Mesothelial cell of epicardium (in vitro differentiated cells): Measurements from ENCODE around the gene HES4. TPM values are rescaled to one million over a fixed set of nuclear protein-coding genes. Genes with fewer than 3 reads are reported as not detected.

ENCODE experiments used
- DNase-seq, 2 experiments: peaks; one replicate each; pipeline ENCODE4 v3.0.0; 2021; ENCODE audit warnings: low spot score in 2 of 2; ENCODE audit not compliant: unreplicated experiment in 2 of 2
- H3K27ac Mint-ChIP-seq: 2 replicates; pipeline ENCODE4 v1.8.0; 2021; ENCODE audit warnings: mixed read lengths
- H3K27me3 Mint-ChIP-seq: 2 replicates; pipeline ENCODE4 v1.8.0; 2021; ENCODE audit warnings: low read depth, mixed read lengths
- H3K36me3 Mint-ChIP-seq: 2 replicates; pipeline ENCODE4 v1.8.0; 2021; ENCODE audit warnings: mixed read lengths
- H3K4me1 Mint-ChIP-seq: 2 replicates; pipeline ENCODE4 v1.8.0; 2021; ENCODE audit warnings: mixed read lengths
- H3K4me3 Mint-ChIP-seq: 2 replicates; pipeline ENCODE4 v1.8.0; 2021; ENCODE audit warnings: mild to moderate bottlenecking, moderate library complexity, mixed read lengths
- H3K9me3 Mint-ChIP-seq: 2 replicates; pipeline ENCODE4 v1.8.0; 2021; ENCODE audit warnings: mixed read lengths
- total RNA-seq: library from RNA; stranded (reverse); gene quantifications from 3 replicates; pipeline ENCODE4 v1.2.1, GENCODE V29; 2021
- TF ChIP-seq, protein P1 (sequence below): fragments of 200-600 bp; sonication (generic); IDR thresholded peaks from one replicate; pipeline ENCODE4 v1.5.0; 2021; ENCODE audit warnings: antibody characterized with exemption; ENCODE audit not compliant: unreplicated experiment

HES4 gene
- total RNA-seq, 1 donor from 2014 or later: 92.0 TPM

GRCh38 chr1:950268-950667, 49.6 kb downstream of the HES4 start:
- no peak overlapping the region for H3K27ac Mint-ChIP-seq
- TF ChIP-seq, protein P1, sequence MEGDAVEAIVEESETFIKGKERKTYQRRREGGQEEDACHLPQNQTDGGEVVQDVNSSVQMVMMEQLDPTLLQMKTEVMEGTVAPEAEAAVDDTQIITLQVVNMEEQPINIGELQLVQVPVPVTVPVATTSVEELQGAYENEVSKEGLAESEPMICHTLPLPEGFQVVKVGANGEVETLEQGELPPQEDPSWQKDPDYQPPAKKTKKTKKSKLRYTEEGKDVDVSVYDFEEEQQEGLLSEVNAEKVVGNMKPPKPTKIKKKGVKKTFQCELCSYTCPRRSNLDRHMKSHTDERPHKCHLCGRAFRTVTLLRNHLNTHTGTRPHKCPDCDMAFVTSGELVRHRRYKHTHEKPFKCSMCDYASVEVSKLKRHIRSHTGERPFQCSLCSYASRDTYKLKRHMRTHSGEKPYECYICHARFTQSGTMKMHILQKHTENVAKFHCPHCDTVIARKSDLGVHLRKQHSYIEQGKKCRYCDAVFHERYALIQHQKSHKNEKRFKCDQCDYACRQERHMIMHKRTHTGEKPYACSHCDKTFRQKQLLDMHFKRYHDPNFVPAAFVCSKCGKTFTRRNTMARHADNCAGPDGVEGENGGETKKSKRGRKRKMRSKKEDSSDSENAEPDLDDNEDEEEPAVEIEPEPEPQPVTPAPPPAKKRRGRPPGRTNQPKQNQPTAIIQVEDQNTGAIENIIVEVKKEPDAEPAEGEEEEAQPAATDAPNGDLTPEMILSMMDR: no peak
- peaks cover 5% of the 10 kb centered on the region for H3K4me1 Mint-ChIP-seq
- no peak overlapping the region for H3K4me3 Mint-ChIP-seq
- H3K36me3 Mint-ChIP-seq: peaks cover 54% of the 10 kb centered on the region
- no peaks in the 10 kb centered on the region for H3K27me3 Mint-ChIP-seq
- DNase-seq: no peak
- H3K9me3 Mint-ChIP-seq: no peaks in the 10 kb centered on the region

Other genes starting within 250 kb of the HES4 start
- gene SAMD11, start 76.2 kb downstream of the HES4 start, total RNA-seq: 303 to 325 TPM (median 313 TPM) in 3 replicates
- 69.3 to 73.1 TPM (median 69.8 TPM) in 3 replicates for gene NOC2L, start 40.8 kb downstream of the HES4 start, total RNA-seq
- 44.7 to 49.8 TPM (median 47.0 TPM) in 3 replicates for gene KLHL17, start 39.5 kb downstream of the HES4 start, total RNA-seq
- gene PLEKHN1, start 33.6 kb downstream of the HES4 start, total RNA-seq: 33.6 to 36.0 TPM (median 34.4 TPM) in 3 replicates
- 1.6 to 2.8 TPM (median 2.7 TPM) in 3 replicates for gene PERM1, start 18.0 kb downstream of the HES4 start, total RNA-seq
- 112 to 139 TPM (median 123 TPM) in 3 replicates for gene ISG15, start 13.4 kb upstream of the HES4 start, total RNA-seq
- gene AGRN, start 20.0 kb upstream of the HES4 start, total RNA-seq: 502 to 532 TPM (median 514 TPM) in 3 replicates
- 0.27 to 0.57 TPM (median 0.40 TPM) in 3 replicates for gene RNF223, start 74.2 kb upstream of the HES4 start, total RNA-seq
- 28.4 to 32.8 TPM (median 31.8 TPM) in 3 replicates for gene C1orf159, start 116.0 kb upstream of the HES4 start, total RNA-seq
- gene TTLL10, start 173.8 kb upstream of the HES4 start, total RNA-seq: 0.32 to 0.47 TPM in 2 of 3 replicates, not detected in the other
- gene TNFRSF18, start 206.5 kb upstream of the HES4 start, total RNA-seq: 0.51 to 1.2 TPM (median 0.93 TPM) in 3 replicates
- gene TNFRSF4, start 214.1 kb upstream of the HES4 start, total RNA-seq: 0.18 to 0.34 TPM (median 0.29 TPM) in 3 replicates
- 103 to 110 TPM (median 108 TPM) in 3 replicates for gene SDF4, start 231.9 kb upstream of the HES4 start, total RNA-seq
- gene B3GALT6, start 232.1 kb upstream of the HES4 start, total RNA-seq: 32.1 to 34.1 TPM (median 33.4 TPM) in 3 replicates
- 10.2 to 12.2 TPM (median 10.4 TPM) in 3 replicates for gene C1QTNF12, start 246.6 kb upstream of the HES4 start, total RNA-seq